MCF 10A (cell line): ENCODE measurements around the gene PGK2. TPM values are rescaled to one million over a fixed set of nuclear protein-coding genes. Genes with fewer than 3 reads are reported as not detected.

Source experiments
- Bru-seq: library from RNA; stranded (reverse); fragments of 400-500 nt; gene quantifications from one replicate; lab custom pipeline; 2021; lab: Mats Ljungman, UMichigan
- BruChase-seq, 2 experiments: library from RNA; stranded (reverse); fragments of 400-500 nt; gene quantifications; one replicate each; lab custom pipeline; 2021; lab: Mats Ljungman, UMichigan
- BruUV-seq: library from RNA; stranded (reverse); fragments of 400-500 nt; replicated peaks from 2 replicates; lab custom pipeline; 2021; lab: Mats Ljungman, UMichigan
- CTCF ChIA-PET: fragments of 300-600 bp; sonication (Branson Sonifier 250); formaldehyde crosslinking; extraction: SDS; loops from one replicate; lab custom pipeline; 2021; ENCODE audit warnings: antibody characterized with exemption, inconsistent platforms; lab: Yijun Ruan, JAX
- POLR2A ChIA-PET: fragments of 300-600, 350-650 bp; sonication (Branson Sonifier 250); formaldehyde crosslinking; extraction: SDS; loops from one replicate; lab custom pipeline; 2020; ENCODE audit warnings: antibody characterized with exemption, inconsistent platforms; lab: Yijun Ruan, JAX
- DNase-seq: peaks from one replicate; pipeline ENCODE4 v3.0.0-alpha.2; 2018; ENCODE audit not compliant: unreplicated experiment
- H3K27ac Mint-ChIP-seq: one replicate; pipeline ENCODE4 v1.8.0; 2022; ENCODE audit warnings: mild to moderate bottlenecking, low read depth, mixed read lengths; ENCODE audit not compliant: unreplicated experiment
- H3K27me3 Mint-ChIP-seq: one replicate; pipeline ENCODE4 v1.8.0; 2022; ENCODE audit warnings: mixed read lengths; ENCODE audit not compliant: insufficient read depth, unreplicated experiment
- H3K36me3 Mint-ChIP-seq: one replicate; pipeline ENCODE4 v1.8.0; 2022; ENCODE audit warnings: mild to moderate bottlenecking, moderate library complexity, mixed read lengths; ENCODE audit not compliant: insufficient read depth, unreplicated experiment
- H3K4me1 Mint-ChIP-seq: one replicate; pipeline ENCODE4 v1.8.0; 2022; ENCODE audit warnings: mixed read lengths; ENCODE audit not compliant: insufficient read depth, unreplicated experiment
- H3K4me3 Mint-ChIP-seq: one replicate; pipeline ENCODE4 v1.8.0; 2022; ENCODE audit warnings: mild to moderate bottlenecking, moderate library complexity, mixed read lengths; ENCODE audit not compliant: unreplicated experiment
- H3K9me3 Mint-ChIP-seq: one replicate; pipeline ENCODE4 v1.8.0; 2022; ENCODE audit warnings: mixed read lengths; ENCODE audit not compliant: unreplicated experiment
- intact Hi-C: fragments of 100-400 bp; cut with micrococcal nuclease; formaldehyde crosslinking; loops from 2 replicates; pipeline ENCODE4 v1.14.1; 2022
- long read RNA-seq: library from polyadenylated mRNA; stranded (forward); transcript quantifications from one replicate; pipeline ENCODE4 v2.0.0, GENCODE V29; 2022
- total RNA-seq: library from RNA; stranded (reverse); gene quantifications from 2 replicates; pipeline ENCODE4 v1.2.3, GENCODE V29; 2022
- TF ChIP-seq, protein P1 (sequence below): fragments of 200-600 bp; IDR thresholded peaks from one replicate; pipeline ENCODE4 v1.8.0; 2022; ENCODE audit warnings: antibody characterized with exemption, mild to moderate bottlenecking; ENCODE audit not compliant: unreplicated experiment

Gene PGK2
- total RNA-seq (not detected in 2 replicates), Bru-seq, nascent RNA (not detected), BruChase-seq, experiment 1, labeled RNA remaining after a 6-hour chase (not detected), BruChase-seq, experiment 2, labeled RNA remaining after a 2-hour chase (not detected)
- long read RNA-seq: 0 reads

DNA sequence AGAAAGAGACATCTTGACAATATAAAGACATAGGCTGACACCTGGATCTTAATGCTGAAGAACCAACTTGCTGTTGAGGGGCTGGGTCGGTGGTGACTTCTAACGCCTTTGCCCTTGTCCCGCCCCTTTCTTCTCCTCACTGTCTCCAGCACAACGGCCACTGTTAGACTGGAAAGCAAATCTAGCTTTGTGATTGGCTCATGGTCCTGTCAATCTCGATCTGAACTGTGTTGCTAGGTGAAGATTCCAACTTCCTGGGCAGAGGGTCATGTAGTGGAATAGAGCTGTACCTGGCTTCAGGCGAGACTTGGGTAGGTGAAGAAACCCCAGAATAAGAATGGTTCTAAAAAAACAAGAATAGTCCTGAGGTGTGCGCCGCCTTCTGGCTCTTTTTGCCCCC is at the start of gene PGK2:
TSS of gene PGK2 (minus strand) at position 110 of the 400 bp plus-strand sequence. CDS start at position 12, 98 bp downstream.
- DNase-seq: peak; percentile 35
- POLR2A ChIA-PET: no interaction called here
- no peak within 1 kb of the TSS for H3K4me3 Mint-ChIP-seq
- no peaks in the 10 kb centered on the region for H3K9me3 Mint-ChIP-seq
- H3K4me1 Mint-ChIP-seq: no peaks in the 10 kb centered on the region
- H3K27ac Mint-ChIP-seq: no peak within 1 kb of the TSS
- H3K27me3 Mint-ChIP-seq: no peaks in the 10 kb centered on the region
- TF ChIP-seq, protein P1, sequence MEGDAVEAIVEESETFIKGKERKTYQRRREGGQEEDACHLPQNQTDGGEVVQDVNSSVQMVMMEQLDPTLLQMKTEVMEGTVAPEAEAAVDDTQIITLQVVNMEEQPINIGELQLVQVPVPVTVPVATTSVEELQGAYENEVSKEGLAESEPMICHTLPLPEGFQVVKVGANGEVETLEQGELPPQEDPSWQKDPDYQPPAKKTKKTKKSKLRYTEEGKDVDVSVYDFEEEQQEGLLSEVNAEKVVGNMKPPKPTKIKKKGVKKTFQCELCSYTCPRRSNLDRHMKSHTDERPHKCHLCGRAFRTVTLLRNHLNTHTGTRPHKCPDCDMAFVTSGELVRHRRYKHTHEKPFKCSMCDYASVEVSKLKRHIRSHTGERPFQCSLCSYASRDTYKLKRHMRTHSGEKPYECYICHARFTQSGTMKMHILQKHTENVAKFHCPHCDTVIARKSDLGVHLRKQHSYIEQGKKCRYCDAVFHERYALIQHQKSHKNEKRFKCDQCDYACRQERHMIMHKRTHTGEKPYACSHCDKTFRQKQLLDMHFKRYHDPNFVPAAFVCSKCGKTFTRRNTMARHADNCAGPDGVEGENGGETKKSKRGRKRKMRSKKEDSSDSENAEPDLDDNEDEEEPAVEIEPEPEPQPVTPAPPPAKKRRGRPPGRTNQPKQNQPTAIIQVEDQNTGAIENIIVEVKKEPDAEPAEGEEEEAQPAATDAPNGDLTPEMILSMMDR: no peak
- intact Hi-C loops: no loop called here
- no TSS peak for BruUV-seq
- CTCF ChIA-PET: interaction anchor here (0.6 to 1.1 kb wide), 2 partner anchors 12 to 18 kb away, joined by 3 to 4 read pairs; no protein-coding TSS in a partner anchor
- H3K36me3 Mint-ChIP-seq: no peaks in the 10 kb centered on the region

DNA sequence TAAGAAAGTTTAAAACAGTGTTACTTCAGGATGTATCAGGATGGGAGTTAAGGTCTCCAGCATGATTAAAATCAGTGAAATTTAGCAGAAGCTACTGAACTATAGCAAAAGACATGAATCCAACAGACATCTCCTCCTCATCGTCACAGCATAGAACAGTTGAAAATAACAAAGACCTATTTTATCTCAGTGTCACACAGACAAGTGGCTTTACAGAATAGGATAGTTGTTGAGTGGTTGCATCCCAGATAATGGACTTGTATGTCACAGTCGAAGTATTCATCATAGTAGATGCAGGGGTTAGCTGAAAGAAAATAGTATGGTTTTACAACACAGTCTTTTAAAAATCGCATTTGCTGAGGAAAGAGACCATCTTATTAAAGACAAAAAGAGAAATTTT is 48.1 kb upstream of the PGK2 start:
- CTCF ChIA-PET: interaction anchor here (0.9 kb wide), 1 partner anchor 229 kb away, joined by 3 read pairs; no protein-coding TSS in a partner anchor
- H3K27me3 Mint-ChIP-seq: peaks cover 45% of the 10 kb centered on the region

DNA sequence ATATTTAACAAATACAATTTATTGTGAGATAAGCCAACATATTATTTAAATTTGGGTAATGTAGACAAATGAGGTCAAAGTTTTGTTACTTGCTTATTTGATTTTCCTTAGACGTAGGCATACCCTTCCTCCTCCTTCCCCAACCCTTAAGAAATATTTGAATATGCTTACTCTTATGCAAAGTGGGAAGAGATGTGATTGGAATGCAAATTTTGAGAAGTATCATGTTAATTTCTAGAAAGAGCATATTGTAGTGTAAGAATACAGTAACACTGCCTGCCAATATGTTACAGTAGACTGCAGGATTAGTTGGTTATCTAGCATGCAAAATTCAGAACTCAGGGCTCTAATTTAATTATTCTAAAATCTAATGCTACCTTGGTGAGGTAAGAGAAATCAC is 46.3 kb upstream of the PGK2 start:
- no peaks in the 10 kb centered on the region for H3K4me1 Mint-ChIP-seq
- no peak for DNase-seq
- intact Hi-C loops: no loop called here
- no peak overlapping the region for H3K27ac Mint-ChIP-seq
- no peaks in the 10 kb centered on the region for H3K9me3 Mint-ChIP-seq
- H3K36me3 Mint-ChIP-seq: no peaks in the 10 kb centered on the region
- CTCF ChIA-PET: no interaction called here
- peaks cover 53% of the 10 kb centered on the region for H3K27me3 Mint-ChIP-seq
- POLR2A ChIA-PET: no interaction called here
- H3K4me3 Mint-ChIP-seq: no peak overlapping the region
- TF ChIP-seq, protein P1: no peak
- no TSS peak for BruUV-seq

More for the DNA sequence above, 48.1 kb upstream of the PGK2 start:
- no peaks in the 10 kb centered on the region for H3K4me1 Mint-ChIP-seq
- no peaks in the 10 kb centered on the region for H3K36me3 Mint-ChIP-seq
- POLR2A ChIA-PET: no interaction called here
- TF ChIP-seq, protein P1: no peak
- no peak for DNase-seq
- no peak overlapping the region for H3K4me3 Mint-ChIP-seq
- BruUV-seq: no TSS peak
- no peaks in the 10 kb centered on the region for H3K9me3 Mint-ChIP-seq
- H3K27ac Mint-ChIP-seq: no peak overlapping the region
- intact Hi-C loops: no loop called here

DNA sequence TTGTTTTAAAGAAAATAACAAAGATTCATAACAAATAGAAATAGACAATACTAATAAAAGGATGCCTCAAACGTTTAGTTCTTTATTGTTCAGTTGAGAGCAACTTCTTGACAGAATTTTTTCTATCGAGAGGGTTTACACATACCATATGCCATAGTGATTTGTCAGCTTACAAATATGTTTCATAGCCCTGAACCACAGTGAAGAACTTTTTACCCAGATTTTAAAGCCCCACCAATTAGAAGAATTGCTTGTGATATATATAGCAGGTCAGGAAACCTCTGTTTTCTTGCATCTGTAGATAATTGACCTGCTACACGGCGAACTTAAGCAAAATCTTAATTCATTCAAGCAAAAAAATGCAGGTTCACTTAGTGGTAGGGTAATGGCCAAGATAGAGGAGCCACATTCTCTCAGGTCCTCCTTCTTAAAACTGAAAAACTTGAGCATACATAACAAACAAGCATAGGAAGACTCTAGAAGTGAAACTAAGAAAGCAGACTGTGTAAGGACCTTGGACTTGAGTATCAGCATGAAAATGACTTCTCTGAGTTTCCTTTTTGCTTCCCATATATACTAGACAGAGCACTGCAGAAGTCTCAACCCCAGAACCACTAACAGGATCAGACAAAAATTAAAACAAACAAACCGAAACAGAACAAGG is 39.8 kb upstream of the PGK2 start:
- POLR2A ChIA-PET: no interaction called here
- no peaks in the 10 kb centered on the region for H3K9me3 Mint-ChIP-seq

More for the DNA sequence above, 39.8 kb upstream of the PGK2 start:
- H3K27me3 Mint-ChIP-seq: peaks cover 76% of the 10 kb centered on the region
- intact Hi-C loops: no loop called here
- H3K4me1 Mint-ChIP-seq: no peaks in the 10 kb centered on the region
- DNase-seq: no peak
- CTCF ChIA-PET: no interaction called here
- TF ChIP-seq, protein P1: no peak
- BruUV-seq: no TSS peak
- no peak overlapping the region for H3K4me3 Mint-ChIP-seq
- no peak overlapping the region for H3K27ac Mint-ChIP-seq
- H3K36me3 Mint-ChIP-seq: no peaks in the 10 kb centered on the region
